Measurements from ENCODE around the gene STAT3.
"Not testable (repeated sequence)": the region's sequence is repeated elsewhere in the genome, so short reads cannot be mapped to it uniquely, and the experiment has no call there.

STAT3 gene

GRCh38 chr17:42303694-42304093 lies 84.5 kb downstream of the STAT3 start:
- DNase-seq (ENCODE audit: low read depth in 2 of 2, low spot score in 1 of 2) = no peak

- DNase-seq (ENCODE audit: low read depth in 2 of 2, low spot score in 1 of 2) = no peak
Observed at GRCh38 chr17:42301022-42301421, 87.2 kb downstream of the STAT3 start.

GRCh38 chr17:42299913-42300312 lies 88.3 kb downstream of the STAT3 start:
- DNase-seq (ENCODE audit: low read depth in 2 of 2, low spot score in 1 of 2) = not testable (repeated sequence)

GRCh38 chr17:42299361-42299760 lies 88.9 kb downstream of the STAT3 start:
- not testable (repeated sequence) for DNase-seq (ENCODE audit: low read depth in 2 of 2, low spot score in 1 of 2)

GRCh38 chr17:42297775-42298174 lies 90.5 kb downstream of the STAT3 start:
- DNase-seq (ENCODE audit: low read depth in 2 of 2, low spot score in 1 of 2) = not testable (repeated sequence)

GRCh38 chr17:42296012-42296411 lies 92.2 kb downstream of the STAT3 start:
- DNase-seq (ENCODE audit: low read depth in 2 of 2, low spot score in 1 of 2) = no peak

- no peak for DNase-seq (ENCODE audit: low read depth in 2 of 2, low spot score in 1 of 2)
Observed at GRCh38 chr17:42294469-42295398, 93.5 kb downstream of the STAT3 start.

- DNase-seq (ENCODE audit: low read depth in 2 of 2, low spot score in 1 of 2) = no peak
Observed at GRCh38 chr17:42291129-42291528, 97.1 kb downstream of the STAT3 start.

GRCh38 chr17:42290577-42290976 lies 97.7 kb downstream of the STAT3 start:
- no peak for DNase-seq (ENCODE audit: low read depth in 2 of 2, low spot score in 1 of 2)

GRCh38 chr17:42289611-42290181 lies 98.5 kb downstream of the STAT3 start:
- DNase-seq (ENCODE audit: low read depth in 2 of 2, low spot score in 1 of 2) = peak; percentile 60 to 80

GRCh38 chr17:42288803-42289610 lies 99.2 kb downstream of the STAT3 start:
- DNase-seq (ENCODE audit: low read depth in 2 of 2, low spot score in 1 of 2) = peak; percentile 43 to 52

- DNase-seq (ENCODE audit: low read depth in 2 of 2, low spot score in 1 of 2) = peak; percentile 28 to 65
Observed at GRCh38 chr17:42287977-42288802, 100.1 kb downstream of the STAT3 start, which contains the start of gene STAT5A. TSS of gene STAT5A (plus strand) at chr17:42288498. CDS start at chr17:42289412, 914 bp downstream.

- DNase-seq (ENCODE audit: low read depth in 2 of 2, low spot score in 1 of 2) = peak in 1 of 2 donors; percentile 26
Observed at GRCh38 chr17:42287305-42287976, 100.8 kb downstream of the STAT3 start.

GRCh38 chr17:42286411-42287221 lies 101.6 kb downstream of the STAT3 start:
- no peak for DNase-seq (ENCODE audit: low read depth in 2 of 2, low spot score in 1 of 2)

GRCh38 chr17:42285346-42286050 lies 102.7 kb downstream of the STAT3 start:
- no peak for DNase-seq (ENCODE audit: low read depth in 2 of 2, low spot score in 1 of 2)

- no peak for DNase-seq (ENCODE audit: low read depth in 2 of 2, low spot score in 1 of 2)
Observed at GRCh38 chr17:42284566-42284965, 103.7 kb downstream of the STAT3 start.

GRCh38 chr17:42284024-42284369 lies 104.2 kb downstream of the STAT3 start:
- no peak for DNase-seq (ENCODE audit: low read depth in 2 of 2, low spot score in 1 of 2)

- no peak for DNase-seq (ENCODE audit: low read depth in 2 of 2, low spot score in 1 of 2)
Observed at GRCh38 chr17:42283241-42284023, 104.8 kb downstream of the STAT3 start.
